Measurements from ENCODE around the gene JPT2.

DNA sequence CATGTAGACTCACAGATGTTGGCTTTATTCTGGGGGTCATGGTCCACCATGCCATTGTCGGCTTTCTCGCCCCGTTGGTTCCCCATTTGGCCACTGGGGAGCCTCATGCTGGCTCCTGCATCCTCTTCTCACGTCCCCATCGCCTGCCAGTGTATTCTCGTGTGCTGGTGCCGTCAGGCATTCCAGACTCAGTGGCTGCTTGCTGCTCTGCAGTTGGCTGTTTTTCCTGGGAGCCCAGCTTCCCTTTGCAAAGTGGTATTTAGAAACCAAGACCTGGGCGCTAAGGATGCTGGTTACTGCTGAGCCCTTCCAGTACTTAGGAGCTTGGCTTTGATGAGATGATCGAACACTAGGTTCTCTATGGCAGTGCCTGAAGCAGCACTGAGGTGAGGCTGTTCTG lies 46.8 kb upstream of the JPT2 start:
- TF ChIP-seq EZH2phosphoT487 (IDR thresholded peaks at IDR 0.05; ENCODE audit: low read depth, severe bottlenecking, unreplicated experiment), result no peak
- no peak for TF ChIP-seq EZH2 (IDR thresholded peaks at IDR 0.05; ENCODE audit: borderline replicate concordance)
- TF ChIP-seq, protein P1, sequence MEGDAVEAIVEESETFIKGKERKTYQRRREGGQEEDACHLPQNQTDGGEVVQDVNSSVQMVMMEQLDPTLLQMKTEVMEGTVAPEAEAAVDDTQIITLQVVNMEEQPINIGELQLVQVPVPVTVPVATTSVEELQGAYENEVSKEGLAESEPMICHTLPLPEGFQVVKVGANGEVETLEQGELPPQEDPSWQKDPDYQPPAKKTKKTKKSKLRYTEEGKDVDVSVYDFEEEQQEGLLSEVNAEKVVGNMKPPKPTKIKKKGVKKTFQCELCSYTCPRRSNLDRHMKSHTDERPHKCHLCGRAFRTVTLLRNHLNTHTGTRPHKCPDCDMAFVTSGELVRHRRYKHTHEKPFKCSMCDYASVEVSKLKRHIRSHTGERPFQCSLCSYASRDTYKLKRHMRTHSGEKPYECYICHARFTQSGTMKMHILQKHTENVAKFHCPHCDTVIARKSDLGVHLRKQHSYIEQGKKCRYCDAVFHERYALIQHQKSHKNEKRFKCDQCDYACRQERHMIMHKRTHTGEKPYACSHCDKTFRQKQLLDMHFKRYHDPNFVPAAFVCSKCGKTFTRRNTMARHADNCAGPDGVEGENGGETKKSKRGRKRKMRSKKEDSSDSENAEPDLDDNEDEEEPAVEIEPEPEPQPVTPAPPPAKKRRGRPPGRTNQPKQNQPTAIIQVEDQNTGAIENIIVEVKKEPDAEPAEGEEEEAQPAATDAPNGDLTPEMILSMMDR (IDR thresholded peaks at IDR 0.05; ENCODE audit: poor library complexity), result no peak

Measured in hepatocyte (in vitro differentiated cells).